H9 (cell line): ENCODE results near the gene NFATC1. TPM values are rescaled to one million over a fixed set of nuclear protein-coding genes. Genes with fewer than 3 reads are reported as not detected.

Experiments used
- DNase-seq: peaks from one replicate; pipeline ENCODE4 v3.0.0-alpha.2; 2017
- H2AFZ ChIP-seq: one replicate; pipeline ENCODE4 v1.6.1; 2013; ENCODE audit warnings: mild to moderate bottlenecking, low read length, control low read depth, moderate library complexity
- H2AK5ac ChIP-seq: 2 replicates; pipeline ENCODE4 v1.6.1; 2013; ENCODE audit warnings: low read length, control low read depth, mixed read lengths; ENCODE audit not compliant: insufficient read length
- H2BK120ac ChIP-seq: one replicate; pipeline ENCODE4 v1.6.1; 2013; ENCODE audit warnings: low read depth, mild to moderate bottlenecking, low read length, control low read depth, inconsistent platforms; ENCODE audit not compliant: poor library complexity, severe bottlenecking
- H2BK12ac ChIP-seq: 2 replicates; pipeline ENCODE4 v1.6.1; 2013; ENCODE audit warnings: low read length, control low read depth, mixed read lengths, low read depth; ENCODE audit not compliant: insufficient read length
- H2BK15ac ChIP-seq: 2 replicates; pipeline ENCODE4 v1.6.1; 2013; ENCODE audit warnings: low read depth, low read length, control low read depth
- H2BK20ac ChIP-seq: one replicate; pipeline ENCODE4 v1.6.1; 2013; ENCODE audit warnings: low read depth, mild to moderate bottlenecking, low read length, control low read depth, inconsistent platforms; ENCODE audit not compliant: poor library complexity, severe bottlenecking
- H2BK5ac ChIP-seq: 2 replicates; pipeline ENCODE4 v1.6.1; 2013; ENCODE audit warnings: low read length, control low read depth, mixed read lengths; ENCODE audit not compliant: insufficient read length
- H3K14ac ChIP-seq: 2 replicates; pipeline ENCODE4 v1.6.1; 2013; ENCODE audit warnings: low read length, control low read depth; ENCODE audit not compliant: insufficient read depth
- H3K18ac ChIP-seq: 2 replicates; pipeline ENCODE4 v1.6.1; 2013; ENCODE audit warnings: low read depth, mild to moderate bottlenecking, mixed read lengths, low read length, control low read depth; ENCODE audit not compliant: insufficient read length
- H3K23ac ChIP-seq: 2 replicates; pipeline ENCODE4 v1.6.1; 2013; ENCODE audit warnings: low read length, control low read depth, mixed read lengths, low read depth; ENCODE audit not compliant: insufficient read length
- H3K23me2 ChIP-seq: 2 replicates; pipeline ENCODE4 v1.6.1; 2013; ENCODE audit warnings: low read depth, mild to moderate bottlenecking, mixed read lengths, low read length, control low read depth; ENCODE audit not compliant: insufficient read length, poor library complexity, severe bottlenecking
- H3K27ac ChIP-seq: 2 replicates; pipeline ENCODE4 v1.5.1; 2013; ENCODE audit warnings: low read length, control low read depth, mixed read lengths, low read depth; ENCODE audit not compliant: insufficient read length
- H3K27me3 ChIP-seq: 2 replicates; pipeline ENCODE4 v1.6.1; 2013; ENCODE audit warnings: low read length, control low read depth, inconsistent platforms; ENCODE audit not compliant: insufficient read depth
- H3K4ac ChIP-seq: 2 replicates; pipeline ENCODE4 v1.6.1; 2013; ENCODE audit warnings: low read depth, mild to moderate bottlenecking, control low read depth, inconsistent platforms, low read length, moderate library complexity
- H3K4me1 ChIP-seq: 2 replicates; pipeline ENCODE4 v1.6.1; 2013; ENCODE audit warnings: low read length, control low read depth, inconsistent platforms; ENCODE audit not compliant: insufficient read depth
- H3K4me2 ChIP-seq: 2 replicates; pipeline ENCODE4 v1.6.1; 2013; ENCODE audit warnings: low read length, control low read depth, mixed read lengths; ENCODE audit not compliant: insufficient read length, insufficient read depth
- H3K56ac ChIP-seq: 2 replicates; pipeline ENCODE4 v1.6.1; 2013; ENCODE audit warnings: low read depth, mild to moderate bottlenecking, mixed read lengths, low read length, control low read depth; ENCODE audit not compliant: insufficient read length
- H3K79me1 ChIP-seq: 2 replicates; pipeline ENCODE4 v1.6.1; 2013; ENCODE audit warnings: low read depth, mild to moderate bottlenecking, moderate library complexity, low read length, control low read depth, inconsistent platforms; ENCODE audit not compliant: insufficient read depth, poor library complexity, severe bottlenecking
- H3K79me2 ChIP-seq: 2 replicates; pipeline ENCODE4 v1.6.1; 2013; ENCODE audit warnings: low read length, control low read depth, inconsistent platforms; ENCODE audit not compliant: insufficient read depth
- H3K9ac ChIP-seq: 2 replicates; pipeline ENCODE4 v1.6.1; 2013; ENCODE audit warnings: low read length, control low read depth, mixed read lengths; ENCODE audit not compliant: insufficient read length; ENCODE audit errors: extremely low read depth
- H3K9me3 ChIP-seq: one replicate; pipeline ENCODE4 v1.6.1; 2013; ENCODE audit warnings: low read depth, low read length, inconsistent platforms; ENCODE audit not compliant: control insufficient read depth
- H3T11ph ChIP-seq: one replicate; pipeline ENCODE4 v1.6.1; 2013; ENCODE audit warnings: mild to moderate bottlenecking, low read length, control low read depth, inconsistent platforms
- H4K20me1 ChIP-seq: one replicate; pipeline ENCODE4 v1.6.1; 2013; ENCODE audit not compliant: control insufficient read depth, insufficient read length, insufficient read depth
- H4K5ac ChIP-seq: 2 replicates; pipeline ENCODE4 v1.6.1; 2013; ENCODE audit warnings: low read depth, mild to moderate bottlenecking, mixed read lengths, low read length, control low read depth; ENCODE audit not compliant: insufficient read length
- H4K8ac ChIP-seq: replicated peaks from 2 replicates; pipeline ENCODE4 v1.6.1; 2013; ENCODE audit warnings: low read length, control low read depth, mixed read lengths, low read depth; ENCODE audit not compliant: insufficient read length
- H4K91ac ChIP-seq: 2 replicates; pipeline ENCODE4 v1.6.1; 2013; ENCODE audit warnings: low read depth, mild to moderate bottlenecking, moderate library complexity, mixed read lengths, low read length, control low read depth; ENCODE audit not compliant: insufficient read length
- H3K27ac Mint-ChIP-seq, 3 experiments: 2 replicates in 2 of 3; 3 replicates in 1 of 3; pipeline ENCODE4 v1.8.0; 2020 to 2021; ENCODE audit warnings: mixed read lengths in 3 of 3, mild to moderate bottlenecking in 1 of 3, moderate library complexity in 1 of 3
- H3K27me3 Mint-ChIP-seq: 2 replicates; pipeline ENCODE4 v1.8.0; 2021; ENCODE audit warnings: low read depth, mild to moderate bottlenecking, moderate library complexity, mixed read lengths
- H3K36me3 Mint-ChIP-seq, 3 experiments: 2 replicates in 2 of 3; 3 replicates in 1 of 3; pipeline ENCODE4 v1.8.0; 2020 to 2021; ENCODE audit warnings: low read depth in 3 of 3, mixed read lengths in 3 of 3; ENCODE audit not compliant: insufficient read depth in 1 of 3
- H3K4me1 Mint-ChIP-seq, 2 experiments: 2 replicates each; pipeline ENCODE4 v1.8.0; 2020; ENCODE audit warnings: mixed read lengths in 2 of 2
- H3K4me3 Mint-ChIP-seq, 2 experiments: 2 replicates in 1 of 2; 3 replicates in 1 of 2; pipeline ENCODE4 v1.8.0; 2020 to 2021; ENCODE audit warnings: mild to moderate bottlenecking in 2 of 2, mixed read lengths in 2 of 2, moderate library complexity in 1 of 2
- H3K9me3 Mint-ChIP-seq, 2 experiments: 2 replicates in 1 of 2; 3 replicates in 1 of 2; pipeline ENCODE4 v1.8.0; 2020; ENCODE audit warnings: mild to moderate bottlenecking in 2 of 2, mixed read lengths in 2 of 2, moderate library complexity in 1 of 2
- CTCF ChIP-seq: fragments of 200-600 bp; sonication (generic); conservative IDR thresholded peaks from 3 replicates; pipeline ENCODE4 v1.8.0; 2021; ENCODE audit warnings: antibody characterized with exemption, mild to moderate bottlenecking
- WGBS: extraction: QIAGEN DNeasy Blood & Tissue Kit; methylation state at CpG from one replicate; pipeline ENCODE4 v1.1.7; 2013; ENCODE audit warnings: missing lambda C conversion rate, low lambda C conversion rate, mixed read lengths; ENCODE audit not compliant: insufficient read length; ENCODE audit errors: extremely low coverage; 5-methylcytosine and 5-hydroxymethylcytosine counted together
- total RNA-seq: library from RNA; stranded (reverse); gene quantifications from 2 replicates; pipeline ENCODE4 v1.2.1, GENCODE V29; 2021

NFATC1 gene
- total RNA-seq, 1 experiment from 2014 or later = 5.5 TPM

GRCh38 chr18:79387615-79388014 lies 8.1 kb upstream of the NFATC1 start:
- no peaks in the 10 kb centered on the region; a peak in 2 of 5 replicates for H3K9me3 Mint-ChIP-seq
- Histone ChIP-seq H2AFZ (no peak overlapping the region), H3K23ac (no peak overlapping the region), H3K9ac (no peak overlapping the region), H4K8ac (no peak overlapping the region), H3K18ac (no peak overlapping the region), H2BK120ac (no peak overlapping the region), H3K4me2 (no peak overlapping the region), H3K79me1 (no peaks in the 10 kb centered on the region), H2BK12ac (no peak overlapping the region), H2BK5ac (no peak overlapping the region), H4K91ac (no peak overlapping the region), H2BK15ac (no peak overlapping the region), H3K56ac (no peak overlapping the region), H3K79me2 (no peaks in the 10 kb centered on the region), H4K20me1 (no peaks in the 10 kb centered on the region), H2AK5ac (no peak overlapping the region), H3K14ac (no peak overlapping the region), H3K23me2 (no peaks in the 10 kb centered on the region), H3T11ph (no peak overlapping the region), H3K27ac (no peak overlapping the region), H3K27me3 (peaks cover 9% of the 10 kb centered on the region; the same call in 1 of the 2 replicates), H3K4ac (no peak overlapping the region), H3K9me3 (no peaks in the 10 kb centered on the region), H2BK20ac (no peak overlapping the region), H4K5ac (no peak overlapping the region), H3K4me1 (no peaks in the 10 kb centered on the region)
- DNase-seq = no peak
- no peak for TF ChIP-seq CTCF
- H3K4me3 Mint-ChIP-seq = no peak overlapping the region
- H3K36me3 Mint-ChIP-seq = no peaks in the 10 kb centered on the region
- no peak overlapping the region for H3K27ac Mint-ChIP-seq
- no CpG with 5 or more reads among the region's 11 CpGs for WGBS
- peaks cover 60% of the 10 kb centered on the region for H3K27me3 Mint-ChIP-seq
- H3K4me1 Mint-ChIP-seq = no peaks in the 10 kb centered on the region; a peak in 1 of 4 replicates
